ENCODE data around the gene MCU. TPM values are rescaled to one million over a fixed set of nuclear protein-coding genes. Genes with fewer than 3 reads are reported as not detected.

MCU gene
- total and polyA plus RNA-seq, 7 donors, result 32.4 to 118 (median 66.1) TPM

DNA sequence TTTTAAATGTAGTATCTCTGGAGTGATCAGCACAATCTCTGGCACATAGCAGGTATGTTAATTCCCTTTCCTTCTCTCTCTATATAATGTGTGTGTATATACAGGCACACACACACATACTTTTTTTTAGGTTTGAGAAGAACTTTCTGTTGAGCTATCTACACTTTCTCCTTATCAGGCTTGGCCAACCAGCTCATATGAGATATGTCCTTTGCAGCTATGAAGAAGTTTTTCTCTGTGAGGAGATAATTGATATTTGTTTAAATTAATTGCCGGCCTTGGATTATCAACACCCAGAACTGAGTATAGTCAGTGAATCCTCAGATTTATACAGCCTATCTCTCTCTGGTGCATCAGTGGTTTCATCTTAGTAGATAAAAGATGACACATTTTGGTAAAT, 2.3 kb upstream of the MCU start:
- DNase-seq, result no peak
- ATAC-seq, result no peak
- H3K9me3 ChIP-seq, result no peaks in the 10 kb centered on the region
- peaks cover 54% of the 10 kb centered on the region for H3K4me1 ChIP-seq
- H3K36me3 ChIP-seq (ENCODE audit: insufficient read depth in 1 of 2, low read depth in 1 of 2), result no peaks in the 10 kb centered on the region
- TF ChIP-seq, protein P1, sequence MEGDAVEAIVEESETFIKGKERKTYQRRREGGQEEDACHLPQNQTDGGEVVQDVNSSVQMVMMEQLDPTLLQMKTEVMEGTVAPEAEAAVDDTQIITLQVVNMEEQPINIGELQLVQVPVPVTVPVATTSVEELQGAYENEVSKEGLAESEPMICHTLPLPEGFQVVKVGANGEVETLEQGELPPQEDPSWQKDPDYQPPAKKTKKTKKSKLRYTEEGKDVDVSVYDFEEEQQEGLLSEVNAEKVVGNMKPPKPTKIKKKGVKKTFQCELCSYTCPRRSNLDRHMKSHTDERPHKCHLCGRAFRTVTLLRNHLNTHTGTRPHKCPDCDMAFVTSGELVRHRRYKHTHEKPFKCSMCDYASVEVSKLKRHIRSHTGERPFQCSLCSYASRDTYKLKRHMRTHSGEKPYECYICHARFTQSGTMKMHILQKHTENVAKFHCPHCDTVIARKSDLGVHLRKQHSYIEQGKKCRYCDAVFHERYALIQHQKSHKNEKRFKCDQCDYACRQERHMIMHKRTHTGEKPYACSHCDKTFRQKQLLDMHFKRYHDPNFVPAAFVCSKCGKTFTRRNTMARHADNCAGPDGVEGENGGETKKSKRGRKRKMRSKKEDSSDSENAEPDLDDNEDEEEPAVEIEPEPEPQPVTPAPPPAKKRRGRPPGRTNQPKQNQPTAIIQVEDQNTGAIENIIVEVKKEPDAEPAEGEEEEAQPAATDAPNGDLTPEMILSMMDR (IDR thresholded peaks at IDR 0.05), result no peak
- no peak overlapping the region for H3K4me3 ChIP-seq
- H3K27me3 ChIP-seq (ENCODE audit: insufficient read depth in 3 of 3, low read length in 2 of 3), result no peaks in the 10 kb centered on the region
- intact Hi-C loops (cut with DNase I), result loop anchor here (5.0 to 10.0 kb wide), 4 partner anchors 48 to 325 kb away; partner anchors contain the start of gene MICU1 (in 2 of the 2)
- WGBS, 3 donors, result 73 to 86% (median 80%) methylated on average over 1 of the region's 1 CpG
- peak overlapping the region; percentile 93 for H3K27ac ChIP-seq

DNA sequence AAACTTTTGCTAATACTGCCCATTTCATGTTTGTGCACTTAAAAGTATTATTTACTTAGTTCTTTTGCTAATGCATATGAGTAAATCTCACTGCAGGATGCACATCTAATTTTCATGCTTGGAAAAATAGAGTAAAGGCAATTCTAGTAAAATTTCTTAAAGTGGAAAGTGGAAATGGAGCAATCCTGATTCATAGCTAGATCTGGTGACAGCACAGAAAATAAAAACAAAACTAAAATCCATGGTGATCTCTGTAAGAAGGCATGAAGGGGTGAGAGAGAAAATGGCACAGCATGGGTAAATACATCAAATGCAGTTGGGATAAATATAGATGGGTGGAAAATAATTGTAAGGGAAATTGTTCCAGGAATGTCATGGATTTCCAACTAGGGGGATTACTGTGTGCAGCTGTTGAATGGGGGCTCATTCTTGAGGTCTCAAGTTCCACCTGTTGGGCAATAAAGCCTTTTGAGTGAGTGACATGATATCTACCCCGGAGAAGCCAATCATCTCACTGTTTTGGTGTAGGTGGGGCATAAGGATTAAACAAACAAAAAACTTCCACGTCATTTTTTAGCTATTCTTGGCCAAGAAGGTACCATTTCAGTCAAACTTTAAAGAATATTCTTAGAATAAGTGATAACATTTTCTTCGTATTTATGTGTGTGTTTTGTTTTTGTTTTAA, 1.7 kb upstream of the MCU start:
- Histone ChIP-seq H3K9me3 (no peaks in the 10 kb centered on the region), H3K27me3 (ENCODE audit: insufficient read depth in 3 of 3, low read length in 2 of 3) (no peaks in the 10 kb centered on the region), H3K27ac (peak overlapping the region; percentile 93), H3K4me1 (peaks cover 54% of the 10 kb centered on the region), H3K36me3 (ENCODE audit: insufficient read depth in 1 of 2, low read depth in 1 of 2) (no peaks in the 10 kb centered on the region), H3K4me3 (no peak overlapping the region)
- ATAC-seq (peak; percentile 45 to 48 (median 45)), DNase-seq (no peak)
- intact Hi-C loops (cut with DNase I), result loop anchor here (5.0 to 10.0 kb wide), 4 partner anchors 47 to 325 kb away; partner anchors contain the start of gene MICU1 (in 1 of the 2)
- WGBS, 3 donors, result 22 to 37% (median 22%) methylated on average over 3 of the region's 3 CpGs
- TF ChIP-seq, protein P1 (IDR thresholded peaks at IDR 0.05), result no peak

DNA sequence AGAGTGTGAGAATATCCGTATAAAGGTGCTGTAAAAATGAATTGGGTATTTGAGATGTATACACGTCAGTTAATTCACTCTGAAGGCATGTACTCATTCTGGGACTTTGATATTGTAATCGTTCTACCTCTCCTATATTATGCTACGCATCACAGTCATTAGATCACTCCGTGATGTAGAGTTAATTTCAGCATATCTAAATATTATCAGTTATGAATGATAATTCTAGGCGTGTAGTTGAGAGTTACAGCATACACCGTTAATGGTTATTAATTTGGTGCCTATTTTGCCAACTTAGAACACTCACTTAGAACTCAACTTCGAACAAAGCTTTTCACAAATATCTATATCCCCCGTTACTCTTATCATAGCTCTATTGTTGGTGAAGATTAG, 477 bp upstream of the MCU start:
- peak overlapping the region; percentile 94 for H3K4me3 ChIP-seq
- no peaks in the 10 kb centered on the region for H3K9me3 ChIP-seq
- H3K27me3 ChIP-seq (ENCODE audit: insufficient read depth in 3 of 3, low read length in 2 of 3), result no peaks in the 10 kb centered on the region
- 34 to 41% (median 40%) methylated on average over 9 of the region's 9 CpGs for WGBS, 3 donors
- no peaks in the 10 kb centered on the region for H3K36me3 ChIP-seq (ENCODE audit: insufficient read depth in 1 of 2, low read depth in 1 of 2)
- DNase-seq (no peak), ATAC-seq (no peak)
- H3K27ac ChIP-seq, result peak overlapping the region; percentile 93
- intact Hi-C loops (cut with DNase I), result loop anchor here (5.0 to 10.0 kb wide), 4 partner anchors 46 to 327 kb away; partner anchors contain the start of gene MICU1 (in 1 of the 2)
- peaks cover 53% of the 10 kb centered on the region for H3K4me1 ChIP-seq
- TF ChIP-seq, protein P1 (IDR thresholded peaks at IDR 0.05), result no peak

DNA sequence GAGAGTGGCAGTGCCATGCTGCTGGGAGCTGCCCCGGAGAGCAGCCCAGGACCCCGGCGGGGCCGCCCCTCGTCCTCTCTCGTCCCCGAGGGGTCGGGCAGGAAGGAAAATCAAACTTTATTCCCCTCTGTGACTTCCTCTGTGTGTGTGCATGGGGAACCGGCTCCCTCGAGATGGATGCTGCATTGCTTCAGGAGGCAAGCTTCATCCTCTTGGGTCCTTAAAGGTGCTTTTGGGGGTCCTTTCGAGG, 726 bp downstream of the MCU start:
- no peak for DNase-seq
- WGBS, 3 donors, result 0 to 1% (median 0%) methylated on average over 11 of the region's 11 CpGs
- ATAC-seq, result no peak
- Histone ChIP-seq H3K36me3 (ENCODE audit: insufficient read depth in 1 of 2, low read depth in 1 of 2) (no peaks in the 10 kb centered on the region), H3K27me3 (ENCODE audit: insufficient read depth in 3 of 3, low read length in 2 of 3) (no peaks in the 10 kb centered on the region), H3K4me3 (peak overlapping the region; percentile 94), H3K27ac (peak overlapping the region; percentile 93), H3K9me3 (no peaks in the 10 kb centered on the region), H3K4me1 (peaks cover 50% of the 10 kb centered on the region)
- TF ChIP-seq, protein P1 (IDR thresholded peaks at IDR 0.05), result no peak
- intact Hi-C loops (cut with DNase I), result loop anchor here (5.0 to 10.0 kb wide), 4 partner anchors 45 to 328 kb away; partner anchors contain the start of gene MICU1 (in 1 of the 2)
